SU-DHL-6 (cell line): ENCODE results near the gene MCTP1.

Experiments
- EZH2phosphoT487 ChIP-seq: fragments of 200-600 bp; sonication (generic), shearing (Covaris generic); conservative IDR thresholded peaks from 2 replicates; pipeline ENCODE4 v1.6.1; 2018; ENCODE audit warnings: mild to moderate bottlenecking, antibody characterized with exemption, low read length, moderate library complexity, mixed read lengths
- TF ChIP-seq, protein P1 (sequence below): fragments of 200-600 bp; sonication (generic); IDR thresholded peaks from one replicate; pipeline ENCODE4 v1.5.1; 2017; ENCODE audit warnings: antibody characterized with exemption, mild to moderate bottlenecking, low read length, moderate library complexity; ENCODE audit not compliant: insufficient read depth, poor library complexity, severe bottlenecking

DNA sequence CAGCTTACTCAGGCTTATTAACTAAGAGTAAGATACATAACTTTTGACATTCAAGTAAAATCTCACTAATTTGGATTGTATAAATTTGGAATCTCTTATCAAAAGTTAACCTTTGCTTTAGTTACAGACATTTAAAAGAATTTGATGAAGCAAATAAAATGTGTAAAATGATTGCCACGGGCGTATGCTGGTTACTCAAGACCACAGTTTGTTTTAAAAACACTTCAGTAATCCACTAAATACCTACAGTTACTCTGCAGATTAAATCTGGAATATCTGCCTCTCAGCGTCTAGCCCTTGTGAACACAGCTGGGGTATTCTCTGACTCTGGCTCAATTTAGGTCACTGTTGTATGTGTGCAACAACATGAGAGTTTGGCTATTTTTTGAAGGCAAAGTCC is 143.8 kb downstream of the MCTP1 start:
- TF ChIP-seq, protein P1, sequence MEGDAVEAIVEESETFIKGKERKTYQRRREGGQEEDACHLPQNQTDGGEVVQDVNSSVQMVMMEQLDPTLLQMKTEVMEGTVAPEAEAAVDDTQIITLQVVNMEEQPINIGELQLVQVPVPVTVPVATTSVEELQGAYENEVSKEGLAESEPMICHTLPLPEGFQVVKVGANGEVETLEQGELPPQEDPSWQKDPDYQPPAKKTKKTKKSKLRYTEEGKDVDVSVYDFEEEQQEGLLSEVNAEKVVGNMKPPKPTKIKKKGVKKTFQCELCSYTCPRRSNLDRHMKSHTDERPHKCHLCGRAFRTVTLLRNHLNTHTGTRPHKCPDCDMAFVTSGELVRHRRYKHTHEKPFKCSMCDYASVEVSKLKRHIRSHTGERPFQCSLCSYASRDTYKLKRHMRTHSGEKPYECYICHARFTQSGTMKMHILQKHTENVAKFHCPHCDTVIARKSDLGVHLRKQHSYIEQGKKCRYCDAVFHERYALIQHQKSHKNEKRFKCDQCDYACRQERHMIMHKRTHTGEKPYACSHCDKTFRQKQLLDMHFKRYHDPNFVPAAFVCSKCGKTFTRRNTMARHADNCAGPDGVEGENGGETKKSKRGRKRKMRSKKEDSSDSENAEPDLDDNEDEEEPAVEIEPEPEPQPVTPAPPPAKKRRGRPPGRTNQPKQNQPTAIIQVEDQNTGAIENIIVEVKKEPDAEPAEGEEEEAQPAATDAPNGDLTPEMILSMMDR, result no peak
- no peak for TF ChIP-seq EZH2phosphoT487
